B cell (primary cell): ENCODE measurements around the gene CUBN. TPM values are rescaled to one million over a fixed set of nuclear protein-coding genes. Genes with fewer than 3 reads are reported as not detected.

Experiments
- ATAC-seq: fragments of 200-7000 bp; cut with Tn5 transposase; one replicate; pipeline ENCODE4 v1.10.0; 2021; ENCODE audit warnings: low read depth, mild to moderate bottlenecking, moderate number of reproducible peaks, moderate library complexity
- CTCF ChIA-PET: fragments of 350-600 bp; sonication (Branson Sonifier 250); formaldehyde crosslinking; loops from one replicate; lab custom pipeline; 2021; ENCODE audit warnings: antibody characterized with exemption, inconsistent platforms; lab: Charles Lee
- POLR2A ChIA-PET: fragments of 350-600 bp; sonication (Branson Sonifier 250); formaldehyde crosslinking; loops from one replicate; lab custom pipeline; 2021; ENCODE audit warnings: antibody characterized with exemption; lab: Charles Lee
- DNase-seq: peaks from one replicate; pipeline ENCODE4 v3.0.0; 2013
- H2AFZ ChIP-seq: 2 replicates; pipeline ENCODE4 v1.6.1; 2012; ENCODE audit warnings: mild to moderate bottlenecking, low read depth, low read length; ENCODE audit not compliant: insufficient read depth, poor library complexity, severe bottlenecking
- H3K27ac ChIP-seq, 2 donors: 1 replicate in 1 of 2; 2 replicates in 1 of 2; pipeline ENCODE4 v1.5.1; 2012 to 2013; ENCODE audit warnings: low read length in 2 of 2, mild to moderate bottlenecking in 2 of 2, moderate library complexity in 1 of 2
- H3K27me3 ChIP-seq, 4 experiments: fragments of 200-600 bp in 1 of 4; sonication (generic) in 1 of 4; replicated peaks in 1 of 4; 1 replicate in 2 of 4; 2 replicates in 2 of 4; pipeline versions ENCODE4 v1.6.1 to v1.7.0; 2013 to 2016; ENCODE audit warnings: low read length in 3 of 4, mild to moderate bottlenecking in 2 of 4, mixed read lengths in 1 of 4, moderate library complexity in 1 of 4; ENCODE audit not compliant: insufficient read depth in 4 of 4, control insufficient read depth in 3 of 4; ENCODE audit errors: control extremely low read depth in 1 of 4
- H3K36me3 ChIP-seq, 2 experiments: replicated peaks in 1 of 2; 1 replicate in 1 of 2; 2 replicates in 1 of 2; pipeline versions ENCODE4 v1.6.1 to v1.7.1; 2013; ENCODE audit warnings: low read length in 1 of 2; ENCODE audit not compliant: insufficient read depth in 2 of 2, control insufficient read depth in 1 of 2; ENCODE audit errors: control extremely low read depth in 1 of 2, extremely low read depth in 1 of 2
- H3K4me1 ChIP-seq, 2 donors: fragments of 200-600 bp in 1 of 2; sonication (generic) in 1 of 2; 1 replicate in 1 of 2; 2 replicates in 1 of 2; pipeline versions ENCODE4 v1.5.1 to v1.6.1; 2013 to 2017; ENCODE audit warnings: low read length in 2 of 2; ENCODE audit not compliant: control insufficient read depth in 2 of 2, insufficient read depth in 2 of 2
- H3K4me2 ChIP-seq: replicated peaks from 2 replicates; pipeline ENCODE3; 2012; ENCODE audit warnings: mild to moderate bottlenecking, low read depth, low read length; ENCODE audit not compliant: poor library complexity, severe bottlenecking
- H3K4me3 ChIP-seq, 5 experiments: fragments of 200-600 bp in 1 of 5; sonication (generic) in 1 of 5; 1 replicate in 3 of 5; 2 replicates in 2 of 5; pipeline versions ENCODE4 v1.5.1 to v1.7.0; 2011 to 2016; ENCODE audit warnings: low read length in 4 of 5, mild to moderate bottlenecking in 4 of 5, low read depth in 2 of 5, control low read depth in 1 of 5, moderate library complexity in 1 of 5; ENCODE audit not compliant: insufficient read depth in 1 of 5; ENCODE audit errors: control extremely low read depth in 1 of 5, extremely low read depth in 1 of 5
- H3K79me2 ChIP-seq: fragments of 200-600 bp; sonication (generic); one replicate; pipeline ENCODE4 v1.6.0; 2016; ENCODE audit warnings: low read length; ENCODE audit not compliant: control insufficient read depth, insufficient read depth
- H3K9ac ChIP-seq: fragments of 200-600 bp; sonication (generic); 2 replicates; pipeline ENCODE4 v1.6.1; 2017; ENCODE audit warnings: mild to moderate bottlenecking, low read length, moderate library complexity
- H3K9me3 ChIP-seq, 3 donors: one replicate each; pipeline versions ENCODE4 v1.6.1 to v1.7.1; 2013; ENCODE audit warnings: low read length in 2 of 3; ENCODE audit not compliant: control insufficient read depth in 2 of 3, insufficient read depth in 1 of 3; ENCODE audit errors: control extremely low read depth in 1 of 3
- H4K20me1 ChIP-seq: 2 replicates; pipeline ENCODE4 v1.6.0; 2012; ENCODE audit warnings: mild to moderate bottlenecking, low read length; ENCODE audit not compliant: insufficient read depth, control insufficient read depth, poor library complexity, severe bottlenecking
- H3K27ac Mint-ChIP-seq: one replicate; pipeline ENCODE4 v1.8.0; 2021; ENCODE audit warnings: mixed read lengths
- H3K27me3 Mint-ChIP-seq: one replicate; pipeline ENCODE4 v1.8.0; 2021; ENCODE audit warnings: mixed read lengths
- H3K4me1 Mint-ChIP-seq: one replicate; pipeline ENCODE4 v1.8.0; 2021; ENCODE audit warnings: mixed read lengths
- H3K4me3 Mint-ChIP-seq: one replicate; pipeline ENCODE4 v1.8.0; 2021; ENCODE audit warnings: mixed read lengths
- H3K9me3 Mint-ChIP-seq: one replicate; pipeline ENCODE4 v1.8.0; 2022; ENCODE audit warnings: mixed read lengths; ENCODE audit not compliant: insufficient read depth
- CTCF ChIP-seq: fragments of 200-600 bp; IDR thresholded peaks from one replicate; pipeline ENCODE4 v1.8.0; 2022; ENCODE audit warnings: antibody characterized with exemption, mild to moderate bottlenecking
- EZH2 ChIP-seq: IDR thresholded peaks from 2 replicates; pipeline ENCODE4 v1.6.1; 2012; ENCODE audit warnings: borderline replicate concordance, low read depth, mild to moderate bottlenecking, moderate library complexity, low read length; ENCODE audit not compliant: insufficient read depth, poor library complexity, severe bottlenecking
- WGBS: methylation state at CpG from one replicate; pipeline ENCODE4 v1.1.5; 2013; ENCODE audit warnings: missing lambda C conversion rate; ENCODE audit not compliant: insufficient coverage; 5-methylcytosine and 5-hydroxymethylcytosine counted together
- intact Hi-C: fragments of 100-400 bp; cut with micrococcal nuclease; formaldehyde crosslinking; loops from one replicate; pipeline ENCODE4 v1.10.0; 2022
- polyA plus RNA-seq: library from polyadenylated mRNA; depleted of rRNA; stranded (reverse); fragments of >200 nt; gene quantifications from 2 replicates; pipeline ENCODE4 v1.2.3, GENCODE V29; 2012
- total RNA-seq, 2 donors: library from RNA; stranded (reverse); fragments of 120-200 nt in 1 of 2; gene quantifications; 1 replicate in 1 of 2; 2 replicates in 1 of 2; pipeline versions ENCODE4 v1.2.3 to v1.2.4, GENCODE V29; 2013 to 2022

The CUBN gene
- total and polyA plus RNA-seq, 2 donors (not counting 1 experiment from before 2014, with no cell fraction given) = 4.2 to 5.7 TPM

DNA sequence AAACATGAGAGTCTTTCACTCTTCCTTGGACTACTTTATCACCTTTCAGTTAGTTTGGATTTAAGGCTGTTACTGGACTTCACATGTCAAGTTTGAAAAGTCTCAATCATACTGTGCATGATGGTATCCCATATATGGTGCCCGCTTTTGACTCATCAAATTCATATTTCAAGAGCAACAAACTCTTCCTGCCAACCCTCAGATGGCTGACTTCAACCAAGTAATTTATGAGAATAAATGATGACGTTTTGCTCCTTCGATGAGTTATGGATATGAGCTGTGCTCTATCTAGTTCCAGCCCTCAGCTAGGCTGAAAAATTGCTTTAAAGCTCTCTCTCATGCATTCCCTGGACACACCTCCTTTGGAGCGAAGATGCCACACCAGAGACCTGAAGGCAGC is 202.1 kb downstream of the CUBN start:
- intact Hi-C loops = no loop called here
- no peaks in the 10 kb centered on the region for H3K9me3 ChIP-seq
- CTCF ChIA-PET = no interaction called here
- H2AFZ ChIP-seq = no peak overlapping the region
- H3K36me3 ChIP-seq = no peaks in the 10 kb centered on the region
- H3K4me1 Mint-ChIP-seq = no peaks in the 10 kb centered on the region
- DNase-seq (no peak), ATAC-seq (no peak)
- POLR2A ChIA-PET = no interaction called here
- 75% methylated on average over 1 of the region's 4 CpGs for WGBS
- no peak overlapping the region for H3K27ac ChIP-seq
- H3K4me3 Mint-ChIP-seq = no peak overlapping the region
- H3K4me1 ChIP-seq = no peaks in the 10 kb centered on the region
- H3K9ac ChIP-seq = no peak overlapping the region
- H3K4me3 ChIP-seq = no peak overlapping the region
- no peaks in the 10 kb centered on the region for H3K27me3 ChIP-seq
- no peaks in the 10 kb centered on the region for H3K79me2 ChIP-seq
- H3K27ac Mint-ChIP-seq = no peak overlapping the region
- H3K27me3 Mint-ChIP-seq = no peaks in the 10 kb centered on the region
- no peak overlapping the region for H3K4me2 ChIP-seq
- TF ChIP-seq CTCF = no peak
- no peak for TF ChIP-seq EZH2
- no peaks in the 10 kb centered on the region for H3K9me3 Mint-ChIP-seq
- H4K20me1 ChIP-seq = no peaks in the 10 kb centered on the region

GRCh38 chr10:16923726-16924125 is 205.9 kb downstream of the CUBN start:
- CTCF ChIA-PET = no interaction called here
- TF ChIP-seq EZH2 (no peak), CTCF (no peak)
- H3K79me2 ChIP-seq = no peaks in the 10 kb centered on the region
- no peak overlapping the region for H3K27ac ChIP-seq
- Mint-ChIP-seq H3K9me3 (no peaks in the 10 kb centered on the region), H3K4me3 (no peak overlapping the region), H3K4me1 (no peaks in the 10 kb centered on the region), H3K27ac (no peak overlapping the region), H3K27me3 (no peaks in the 10 kb centered on the region)
- no peak overlapping the region for H3K4me3 ChIP-seq
- DNase-seq (no peak), ATAC-seq (no peak)
- POLR2A ChIA-PET = no interaction called here
- no peak overlapping the region for H3K4me2 ChIP-seq
- H3K36me3 ChIP-seq = no peaks in the 10 kb centered on the region
- no peaks in the 10 kb centered on the region for H3K9me3 ChIP-seq
- intact Hi-C loops = no loop called here
- no peaks in the 10 kb centered on the region for H3K4me1 ChIP-seq
- 95% methylated on average over 3 of the region's 3 CpGs for WGBS
- no peaks in the 10 kb centered on the region for H3K27me3 ChIP-seq
- H2AFZ ChIP-seq = no peak overlapping the region
- H3K9ac ChIP-seq = no peak overlapping the region
- H4K20me1 ChIP-seq = no peaks in the 10 kb centered on the region
